22Rv1 (cell line): ENCODE data around the gene TET3.

ENCODE experiments used
- ZFX ChIP-seq: fragments of 450-650 bp; IDR thresholded peaks from 2 replicates; pipeline ENCODE4 v1.6.1; 2017; ENCODE audit warnings: antibody characterized with exemption, borderline replicate concordance
- TF ChIP-seq, protein P1 (sequence below): fragments of 450-650 bp; IDR thresholded peaks from 2 replicates; pipeline ENCODE4 v1.5.1; 2017; ENCODE audit warnings: mild to moderate bottlenecking

- TF ChIP-seq, protein P1, sequence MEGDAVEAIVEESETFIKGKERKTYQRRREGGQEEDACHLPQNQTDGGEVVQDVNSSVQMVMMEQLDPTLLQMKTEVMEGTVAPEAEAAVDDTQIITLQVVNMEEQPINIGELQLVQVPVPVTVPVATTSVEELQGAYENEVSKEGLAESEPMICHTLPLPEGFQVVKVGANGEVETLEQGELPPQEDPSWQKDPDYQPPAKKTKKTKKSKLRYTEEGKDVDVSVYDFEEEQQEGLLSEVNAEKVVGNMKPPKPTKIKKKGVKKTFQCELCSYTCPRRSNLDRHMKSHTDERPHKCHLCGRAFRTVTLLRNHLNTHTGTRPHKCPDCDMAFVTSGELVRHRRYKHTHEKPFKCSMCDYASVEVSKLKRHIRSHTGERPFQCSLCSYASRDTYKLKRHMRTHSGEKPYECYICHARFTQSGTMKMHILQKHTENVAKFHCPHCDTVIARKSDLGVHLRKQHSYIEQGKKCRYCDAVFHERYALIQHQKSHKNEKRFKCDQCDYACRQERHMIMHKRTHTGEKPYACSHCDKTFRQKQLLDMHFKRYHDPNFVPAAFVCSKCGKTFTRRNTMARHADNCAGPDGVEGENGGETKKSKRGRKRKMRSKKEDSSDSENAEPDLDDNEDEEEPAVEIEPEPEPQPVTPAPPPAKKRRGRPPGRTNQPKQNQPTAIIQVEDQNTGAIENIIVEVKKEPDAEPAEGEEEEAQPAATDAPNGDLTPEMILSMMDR = peak; percentile 11; the same call in 1 of the 2 replicates
- TF ChIP-seq ZFX = no peak
Measured at GRCh38 chr2:73981081-73982001, 3.4 kb upstream of the TET3 start.
